Heart left ventricle (tissue), 16 donors: ENCODE results near the gene MESP2. TPM values are rescaled to one million over a fixed set of nuclear protein-coding genes. Genes with fewer than 3 reads are reported as not detected.
"Not testable (repeated sequence)": the region's sequence is repeated elsewhere in the genome, so short reads cannot be mapped to it uniquely, and the experiment has no call there.

Experiments
- ATAC-seq, 4 donors: fragments of 200-7000 bp; cut with Tn5 transposase; one replicate each; pipeline ENCODE4 v1.9.1; 2020 to 2022; ENCODE audit warnings: moderate library complexity in 4 of 4, mild to moderate bottlenecking in 3 of 4, moderate number of reproducible peaks in 1 of 4
- DNase-seq, 5 donors: peaks; one replicate each; pipeline ENCODE4 v3.0.0-alpha.2; 2020
- H3K27ac ChIP-seq, 12 donors: fragments of 200-600 bp; sonication (generic) in 4 of 12; one replicate each; pipeline versions ENCODE4 v1.5.0 to v1.8.0; 2016 to 2022; ENCODE audit warnings: mild to moderate bottlenecking in 2 of 12
- H3K27me3 ChIP-seq, 9 donors: fragments of 200-600 bp; sonication (generic) in 2 of 9; one replicate each; pipeline versions ENCODE4 v1.5.1 to v1.8.0; 2016 to 2022; ENCODE audit warnings: mild to moderate bottlenecking in 3 of 9
- H3K36me3 ChIP-seq, 9 donors: fragments of 200-600 bp; sonication (generic) in 2 of 9; one replicate each; pipeline versions ENCODE4 v1.5.0 to v1.8.0; 2018 to 2022; ENCODE audit warnings: mild to moderate bottlenecking in 2 of 9
- H3K4me1 ChIP-seq, 12 donors: fragments of 200-600 bp; sonication (generic) in 4 of 12; one replicate each; pipeline versions ENCODE4 v1.5.0 to v1.8.0; 2016 to 2022; ENCODE audit warnings: mild to moderate bottlenecking in 3 of 12
- H3K4me3 ChIP-seq, 12 donors: fragments of 200-600 bp; sonication (generic) in 4 of 12; one replicate each; pipeline versions ENCODE4 v1.5.0 to v1.8.0; 2017 to 2022; ENCODE audit warnings: mild to moderate bottlenecking in 9 of 12, moderate library complexity in 4 of 12
- H3K9me3 ChIP-seq, 12 donors: fragments of 200-600 bp; sonication (generic) in 4 of 12; one replicate each; pipeline versions ENCODE4 v1.5.0 to v1.8.0; 2016 to 2022; ENCODE audit warnings: mild to moderate bottlenecking in 1 of 12
- POLR2A ChIP-seq, 2 donors: fragments of 450-650 bp; IDR thresholded peaks; one replicate each; pipeline ENCODE4 v1.6.1; 2017; ENCODE audit warnings: antibody characterized with exemption in 2 of 2, mild to moderate bottlenecking in 2 of 2, moderate library complexity in 2 of 2
- WGBS, 4 donors: extraction: QIAGEN DNeasy Blood & Tissue Kit in 2 of 4; methylation state at CpG; one replicate each; pipeline versions ENCODE4 v1.1.5 to v1.1.7; 2013 to 2018; 5-methylcytosine and 5-hydroxymethylcytosine counted together
- intact Hi-C, 10 donors: fragments of 100-400 bp; cut with DNase I; formaldehyde crosslinking; loops; one replicate each; pipeline versions ENCODE4 v1.11.1 to v1.14.2; 2022
- polyA plus RNA-seq, 2 donors: library from polyadenylated mRNA; stranded (reverse); fragments of 200-250 nt; gene quantifications; one replicate each; pipeline ENCODE4 v1.2.3, GENCODE V29; 2013
- total RNA-seq, 9 donors: library from RNA; depleted of rRNA in 2 of 9; stranded (reverse); fragments of >200 nt in 2 of 9; fragmentation: NEBNext Ultra II Directional in 3 of 9; extraction: Animal tissue kit (Norgen Biotek cat#: 25700) in 3 of 9; gene quantifications; one replicate each; pipeline versions ENCODE4 v1.1.0 to v1.2.4, GENCODE V29; 2016 to 2023
- TF ChIP-seq, protein P1 (sequence below), 12 donors: fragments of 200-600 bp; sonication (generic) in 4 of 12; IDR thresholded peaks; one replicate each; pipeline versions ENCODE4 v1.5.0 to v1.8.0; 2018 to 2022; ENCODE audit warnings: antibody characterized with exemption in 12 of 12, mild to moderate bottlenecking in 5 of 12
- donor health status: ischemic (EF 13 %, LVEDD 7.1; RV severe dilation, severe dysfunction).
- donor health status: healthy with polysubstance abuse.
- donor health status: DM: no; HTN: yes; CAD: no.
- donor health status: DM: no; HTN: no; CAD: no.
- donor health status: ischemic (EF 25% LVEDD 6.9; RV normal size, moderate dysfunction).
- donor health status: ischemic (EF 25% LVEDD 5.7; RV mildly dilated, moderate dysfunction).
- donor health status: healthy.
- donor health status: DM: yes; HTN: yes; CAD: no.
- donor health status: ischemic (EF 35%, LVEDD 5.7; RV mildly dilated, moderate dysfunction).
- donor health status: nonischemic (EF 11% LVEDD 7.7; RV severe dilation, severe dysfunction).
- donor health status: DM: yes; HTN: yes; CAD: no.
- donor health status: PGD.
- donor health status: ischemic (EF 29% LVEDD 5.4; RV normal size, mild dysfunction).
- donor health status: nonischemic (EF 23%, LVEDD 6.1; RV moderate dilation, normal function).

The MESP2 gene
- total and polyA plus RNA-seq, 11 donors, result 0.16 to 0.65 (median 0.58) TPM; not detected in 7

DNA sequence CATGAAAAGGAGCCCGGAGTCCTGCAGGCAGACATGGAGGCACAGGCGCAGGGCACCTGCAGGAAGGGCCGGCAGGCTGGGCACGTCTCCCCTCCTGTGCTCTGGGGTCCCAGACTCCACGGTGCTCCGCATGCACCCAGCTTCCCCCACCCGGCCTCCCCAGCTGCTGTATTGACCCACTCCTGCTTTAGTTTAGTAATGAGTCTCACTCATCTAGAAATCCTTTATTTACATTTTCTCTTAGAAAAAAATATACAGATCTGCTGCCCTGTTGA, 8.5 kb downstream of the MESP2 start:
- DNase-seq (no peak), ATAC-seq (no peak)
- WGBS, 4 donors, result 92 to 99% (median 95%) methylated on average over 7 of the region's 7 CpGs
- intact Hi-C loops, result loop anchor here in 1 of 10 donors (5.0 kb wide), 1 partner anchor 38 kb away; no protein-coding TSS in a partner anchor
- Histone ChIP-seq H3K27ac (no peak overlapping the region), H3K9me3 (peaks cover 0 to 21% (median 3%) of the 10 kb centered on the region in 12 donors), H3K4me1 (peaks cover 0 to 26% (median 0%) of the 10 kb centered on the region in 12 donors), H3K27me3 (no peaks in the 10 kb centered on the region), H3K4me3 (no peak overlapping the region), H3K36me3 (peaks cover 0 to 25% (median 0%) of the 10 kb centered on the region in 9 donors)
- no peak for TF ChIP-seq POLR2A (IDR thresholded peaks at IDR 0.05)
- TF ChIP-seq, protein P1, sequence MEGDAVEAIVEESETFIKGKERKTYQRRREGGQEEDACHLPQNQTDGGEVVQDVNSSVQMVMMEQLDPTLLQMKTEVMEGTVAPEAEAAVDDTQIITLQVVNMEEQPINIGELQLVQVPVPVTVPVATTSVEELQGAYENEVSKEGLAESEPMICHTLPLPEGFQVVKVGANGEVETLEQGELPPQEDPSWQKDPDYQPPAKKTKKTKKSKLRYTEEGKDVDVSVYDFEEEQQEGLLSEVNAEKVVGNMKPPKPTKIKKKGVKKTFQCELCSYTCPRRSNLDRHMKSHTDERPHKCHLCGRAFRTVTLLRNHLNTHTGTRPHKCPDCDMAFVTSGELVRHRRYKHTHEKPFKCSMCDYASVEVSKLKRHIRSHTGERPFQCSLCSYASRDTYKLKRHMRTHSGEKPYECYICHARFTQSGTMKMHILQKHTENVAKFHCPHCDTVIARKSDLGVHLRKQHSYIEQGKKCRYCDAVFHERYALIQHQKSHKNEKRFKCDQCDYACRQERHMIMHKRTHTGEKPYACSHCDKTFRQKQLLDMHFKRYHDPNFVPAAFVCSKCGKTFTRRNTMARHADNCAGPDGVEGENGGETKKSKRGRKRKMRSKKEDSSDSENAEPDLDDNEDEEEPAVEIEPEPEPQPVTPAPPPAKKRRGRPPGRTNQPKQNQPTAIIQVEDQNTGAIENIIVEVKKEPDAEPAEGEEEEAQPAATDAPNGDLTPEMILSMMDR (IDR thresholded peaks at IDR 0.05), result no peak

DNA sequence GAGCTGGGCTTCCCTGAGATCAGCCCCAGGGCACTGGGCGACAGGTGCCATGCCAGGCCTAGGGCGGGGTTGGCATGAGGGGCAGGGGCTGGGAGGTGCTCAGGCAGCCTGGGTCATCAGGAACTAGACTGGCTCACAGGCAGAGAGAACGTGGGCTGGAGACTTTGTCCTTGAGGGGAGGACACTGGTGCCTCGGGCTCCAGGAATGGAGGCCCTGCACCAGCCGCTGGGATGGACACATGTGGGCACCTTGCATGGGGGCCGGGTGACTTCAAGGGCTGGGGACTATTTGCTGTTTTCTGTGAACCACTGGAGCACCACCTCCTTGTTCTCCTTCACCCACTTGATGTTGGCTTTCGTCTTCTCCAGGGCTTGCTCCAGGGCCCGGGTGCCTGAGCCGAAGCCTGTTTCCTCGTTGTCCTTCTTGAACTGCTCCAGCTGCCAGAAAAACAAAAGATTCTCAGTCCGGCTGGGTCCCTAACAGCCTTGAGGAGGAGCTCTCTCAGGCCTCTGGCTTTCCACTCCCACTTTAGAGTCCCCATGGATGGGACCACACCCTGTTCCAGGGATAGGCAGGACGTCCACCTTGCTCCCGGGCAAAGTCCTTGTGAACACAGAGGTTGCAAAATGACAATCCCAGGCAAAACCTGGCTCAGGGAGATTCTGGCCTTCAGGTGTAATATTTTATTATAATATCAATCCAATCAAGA, 9.1 kb downstream of the MESP2 start:
- 66 to 80% (median 71%) methylated on average over 9 to 13 of the region's 13 CpGs for WGBS, 4 donors
- ATAC-seq (peak in 1 of 4 donors; percentile 42), DNase-seq (no peak)
- Histone ChIP-seq H3K4me1 (peaks cover 0 to 25% (median 0%) of the 10 kb centered on the region in 12 donors), H3K9me3 (peaks cover 0 to 21% (median 3%) of the 10 kb centered on the region in 12 donors), H3K36me3 (peaks cover 0 to 26% (median 0%) of the 10 kb centered on the region in 9 donors), H3K27me3 (no peaks in the 10 kb centered on the region), H3K4me3 (no peak overlapping the region), H3K27ac (no peak overlapping the region)
- no peak for TF ChIP-seq POLR2A (IDR thresholded peaks at IDR 0.05)
- TF ChIP-seq, protein P1 (IDR thresholded peaks at IDR 0.05), result no peak
- intact Hi-C loops, result no loop called here

GRCh38 chr15:89785774-89786140, 9.6 kb downstream of the MESP2 start:
- DNase-seq (no peak), ATAC-seq (no peak)
- no peak overlapping the region for H3K27ac ChIP-seq
- H3K27me3 ChIP-seq, result no peaks in the 10 kb centered on the region
- peaks cover 0 to 32% (median 0%) of the 10 kb centered on the region in 9 donors for H3K36me3 ChIP-seq
- no peak for TF ChIP-seq POLR2A (IDR thresholded peaks at IDR 0.05)
- TF ChIP-seq, protein P1 (IDR thresholded peaks at IDR 0.05), result no peak
- H3K4me1 ChIP-seq, result peaks cover 0 to 20% (median 0%) of the 10 kb centered on the region in 12 donors
- intact Hi-C loops, result no loop called here
- no peak overlapping the region for H3K4me3 ChIP-seq
- H3K9me3 ChIP-seq, result peaks cover 0 to 21% (median 3%) of the 10 kb centered on the region in 12 donors

GRCh38 chr15:89787944-89788343, 11.8 kb downstream of the MESP2 start:
- peaks cover 0 to 21% (median 3%) of the 10 kb centered on the region in 12 donors for H3K9me3 ChIP-seq
- peaks cover 0 to 51% (median 0%) of the 10 kb centered on the region in 9 donors for H3K36me3 ChIP-seq
- WGBS, 4 donors, result 93 to 97% (median 95%) methylated on average over 3 of the region's 3 CpGs
- no peak for ATAC-seq
- H3K27me3 ChIP-seq, result no peaks in the 10 kb centered on the region
- no peak overlapping the region for H3K4me3 ChIP-seq
- no peaks in the 10 kb centered on the region for H3K4me1 ChIP-seq
- H3K27ac ChIP-seq, result no peak overlapping the region
- DNase-seq, result no peak
- no peak for TF ChIP-seq POLR2A (IDR thresholded peaks at IDR 0.05)
- TF ChIP-seq, protein P1 (IDR thresholded peaks at IDR 0.05), result no peak
- intact Hi-C loops, result no loop called here

GRCh38 chr15:89788585-89788984, 12.5 kb downstream of the MESP2 start:
- WGBS, 4 donors, result 97 to 99% (median 97%) methylated on average over 4 of the region's 4 CpGs
- H3K4me3 ChIP-seq, DNase-seq, H3K4me1 ChIP-seq, H3K27me3 ChIP-seq, H3K27ac ChIP-seq, ATAC-seq, intact Hi-C loops: not testable (repeated sequence)
- Histone ChIP-seq H3K36me3 (peaks cover 0 to 51% (median 0%) of the 10 kb centered on the region in 9 donors), H3K9me3 (peaks cover 0 to 21% (median 3%) of the 10 kb centered on the region in 12 donors)
